GM12873 (cell line): ENCODE measurements around the gene CARS2.

Source experiments
- CTCF ChIP-seq: IDR thresholded peaks from 2 replicates; pipeline ENCODE4 v1.5.1; 2012; ENCODE audit warnings: low read depth, mild to moderate bottlenecking, moderate library complexity, low read length, control low read depth; ENCODE audit not compliant: insufficient read depth; ENCODE audit errors: missing control alignments

CARS2 gene

GRCh38 chr13:110652231-110652730 is 53.6 kb downstream of the CARS2 start:
- no peak for TF ChIP-seq CTCF

GRCh38 chr13:110651726-110652230 is 54.1 kb downstream of the CARS2 start:
- TF ChIP-seq CTCF: no peak

- no peak for TF ChIP-seq CTCF
Observed at GRCh38 chr13:110651271-110651670, 54.6 kb downstream of the CARS2 start.

GRCh38 chr13:110650436-110650835 is 55.5 kb downstream of the CARS2 start:
- TF ChIP-seq CTCF: no peak

GRCh38 chr13:110649551-110649950 is 56.4 kb downstream of the CARS2 start:
- TF ChIP-seq CTCF: no peak

- no peak for TF ChIP-seq CTCF
Observed at GRCh38 chr13:110648848-110649421, 57.0 kb downstream of the CARS2 start.

- TF ChIP-seq CTCF: no peak
Observed at GRCh38 chr13:110648146-110648819, 57.6 kb downstream of the CARS2 start.
